OCI-LY3 (cell line): Measurements from ENCODE around the gene MAPK12.

Experiments used
- EZH2phosphoT487 ChIP-seq: fragments of 200-600 bp; shearing (Covaris generic); IDR thresholded peaks from 2 replicates; pipeline ENCODE4 v1.6.1; 2018; ENCODE audit warnings: antibody characterized with exemption, mixed run types, low read depth
- TF ChIP-seq, protein P1 (sequence below): fragments of 200-600, 300-600 bp; sonication (generic); IDR thresholded peaks from 2 replicates; pipeline ENCODE4 v1.5.1; 2014; ENCODE audit warnings: antibody characterized with exemption, low read length, low read depth

DNA sequence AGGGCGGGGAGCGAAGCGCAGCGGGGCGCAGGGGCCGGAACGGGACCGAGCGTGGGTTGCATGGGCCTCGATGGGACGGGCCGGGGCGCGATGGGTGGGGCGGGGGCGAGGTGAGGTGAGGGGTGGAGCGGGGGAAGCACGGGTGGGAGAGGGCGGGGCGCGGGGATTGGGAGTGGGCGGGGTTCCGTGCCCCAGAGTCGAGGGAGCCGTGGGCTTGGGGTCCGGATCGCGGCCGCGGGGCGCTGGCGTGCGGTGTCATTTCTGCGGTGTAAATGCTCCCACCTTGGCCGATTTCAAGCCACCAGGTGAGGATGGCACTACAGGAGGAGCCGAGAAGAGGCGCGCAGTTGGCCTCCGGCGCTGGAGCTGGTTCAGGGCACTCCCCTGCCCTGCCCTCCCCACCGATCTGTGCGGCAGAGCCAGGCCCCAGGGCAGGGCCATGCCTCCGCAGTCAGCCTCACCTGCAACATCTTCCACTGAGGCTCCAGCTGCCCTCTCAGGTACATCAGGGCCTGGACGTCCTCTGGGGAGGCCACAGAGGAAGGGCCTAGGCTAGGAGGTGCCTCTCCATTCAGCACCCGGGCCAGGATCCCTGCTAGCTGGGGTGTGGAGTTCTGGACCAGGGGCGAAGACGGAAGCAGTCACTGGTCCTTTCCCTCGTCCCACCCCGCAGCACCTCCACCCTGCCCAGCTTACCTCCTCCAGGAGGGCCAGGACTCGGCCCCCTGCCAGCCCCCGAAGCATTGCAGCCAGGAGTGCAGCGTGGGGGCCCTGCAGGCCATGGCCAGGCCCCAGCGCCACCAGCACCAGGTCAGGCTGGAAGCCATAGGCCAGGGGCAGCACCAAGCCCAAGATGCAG is 16.0 kb downstream of the MAPK12 start:
- TF ChIP-seq, protein P1, sequence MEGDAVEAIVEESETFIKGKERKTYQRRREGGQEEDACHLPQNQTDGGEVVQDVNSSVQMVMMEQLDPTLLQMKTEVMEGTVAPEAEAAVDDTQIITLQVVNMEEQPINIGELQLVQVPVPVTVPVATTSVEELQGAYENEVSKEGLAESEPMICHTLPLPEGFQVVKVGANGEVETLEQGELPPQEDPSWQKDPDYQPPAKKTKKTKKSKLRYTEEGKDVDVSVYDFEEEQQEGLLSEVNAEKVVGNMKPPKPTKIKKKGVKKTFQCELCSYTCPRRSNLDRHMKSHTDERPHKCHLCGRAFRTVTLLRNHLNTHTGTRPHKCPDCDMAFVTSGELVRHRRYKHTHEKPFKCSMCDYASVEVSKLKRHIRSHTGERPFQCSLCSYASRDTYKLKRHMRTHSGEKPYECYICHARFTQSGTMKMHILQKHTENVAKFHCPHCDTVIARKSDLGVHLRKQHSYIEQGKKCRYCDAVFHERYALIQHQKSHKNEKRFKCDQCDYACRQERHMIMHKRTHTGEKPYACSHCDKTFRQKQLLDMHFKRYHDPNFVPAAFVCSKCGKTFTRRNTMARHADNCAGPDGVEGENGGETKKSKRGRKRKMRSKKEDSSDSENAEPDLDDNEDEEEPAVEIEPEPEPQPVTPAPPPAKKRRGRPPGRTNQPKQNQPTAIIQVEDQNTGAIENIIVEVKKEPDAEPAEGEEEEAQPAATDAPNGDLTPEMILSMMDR = no peak
- no peak for TF ChIP-seq EZH2phosphoT487
